HFFc6 (cell line): ENCODE results near the gene UBLCP1. TPM values are rescaled to one million over a fixed set of nuclear protein-coding genes. Genes with fewer than 3 reads are reported as not detected.

ENCODE experiments used
- DNase-seq: peaks from one replicate; pipeline ENCODE4 v3.0.0-alpha.2; 2018
- H3K27ac Mint-ChIP-seq: 2 replicates; pipeline ENCODE4 v1.8.0; 2020; ENCODE audit warnings: mild to moderate bottlenecking, mixed read lengths
- H3K27me3 Mint-ChIP-seq: 2 replicates; pipeline ENCODE4 v1.8.0; 2021; ENCODE audit warnings: mild to moderate bottlenecking, moderate library complexity, mixed read lengths; ENCODE audit not compliant: insufficient read depth
- H3K36me3 Mint-ChIP-seq: 2 replicates; pipeline ENCODE4 v1.8.0; 2021; ENCODE audit warnings: low read depth, mixed read lengths
- H3K4me1 Mint-ChIP-seq: 2 replicates; pipeline ENCODE4 v1.8.0; 2020; ENCODE audit warnings: low read depth, mixed read lengths
- H3K4me3 Mint-ChIP-seq: 2 replicates; pipeline ENCODE4 v1.8.0; 2020; ENCODE audit warnings: mild to moderate bottlenecking, moderate library complexity, mixed read lengths
- H3K9me3 Mint-ChIP-seq: 2 replicates; pipeline ENCODE4 v1.8.0; 2020; ENCODE audit warnings: mild to moderate bottlenecking, mixed read lengths
- CTCF ChIP-seq: fragments of 200-600 bp; sonication (generic); IDR thresholded peaks from 2 replicates; pipeline ENCODE4 v1.5.0; 2021; ENCODE audit warnings: antibody characterized with exemption, mild to moderate bottlenecking
- total RNA-seq, 6 experiments: library from RNA; stranded (reverse); fragmentation: NEBNext Ultra II Directional; extraction: Animal tissue kit (Norgen Biotek cat#: 25700); gene quantifications; 2 replicates in 1 of 6; 3 replicates in 5 of 6; pipeline ENCODE4 v1.2.3, GENCODE V29; 2021

Gene UBLCP1
- total RNA-seq, 6 experiments from 2014 or later, result 30.6 to 37.6 (median 35.0) TPM

GRCh38 chr5:159269723-159270122 is 6.6 kb downstream of the UBLCP1 start:
- no peaks in the 10 kb centered on the region for H3K9me3 Mint-ChIP-seq
- H3K27me3 Mint-ChIP-seq, result no peaks in the 10 kb centered on the region
- TF ChIP-seq CTCF, result no peak
- H3K27ac Mint-ChIP-seq, result no peak overlapping the region
- no peak overlapping the region for H3K4me3 Mint-ChIP-seq
- no peaks in the 10 kb centered on the region; the same call in 1 of the 2 replicates for H3K4me1 Mint-ChIP-seq
- peaks cover 21% of the 10 kb centered on the region; the same call in 1 of the 2 replicates for H3K36me3 Mint-ChIP-seq
- DNase-seq, result no peak

- peaks cover 16% of the 10 kb centered on the region; the same call in 1 of the 2 replicates for H3K36me3 Mint-ChIP-seq
- no peak overlapping the region for H3K4me3 Mint-ChIP-seq
- H3K27me3 Mint-ChIP-seq, result no peaks in the 10 kb centered on the region
- TF ChIP-seq CTCF, result no peak
- H3K9me3 Mint-ChIP-seq, result no peaks in the 10 kb centered on the region
- DNase-seq, result no peak
- no peaks in the 10 kb centered on the region for H3K4me1 Mint-ChIP-seq
- H3K27ac Mint-ChIP-seq, result no peak overlapping the region
These were observed 10.8 kb downstream of the UBLCP1 start for GRCh38 chr5:159273923-159274322.

- H3K9me3 Mint-ChIP-seq, result no peaks in the 10 kb centered on the region
- TF ChIP-seq CTCF, result no peak
- H3K4me1 Mint-ChIP-seq, result no peaks in the 10 kb centered on the region
- DNase-seq, result no peak
- no peak overlapping the region for H3K27ac Mint-ChIP-seq
- peaks cover 16% of the 10 kb centered on the region for H3K36me3 Mint-ChIP-seq
- H3K27me3 Mint-ChIP-seq, result no peaks in the 10 kb centered on the region
- no peak overlapping the region for H3K4me3 Mint-ChIP-seq
These were observed 11.6 kb downstream of the UBLCP1 start for GRCh38 chr5:159274676-159275075.

- Mint-ChIP-seq H3K27me3 (no peaks in the 10 kb centered on the region; the same call in 1 of the 2 replicates), H3K4me3 (no peak overlapping the region), H3K9me3 (no peaks in the 10 kb centered on the region), H3K4me1 (peaks cover 19% of the 10 kb centered on the region), H3K36me3 (no peaks in the 10 kb centered on the region), H3K27ac (no peak overlapping the region)
- TF ChIP-seq CTCF, result peak; percentile 71
- DNase-seq, result peak; percentile 20
These were observed 23.4 kb downstream of the UBLCP1 start for GRCh38 chr5:159286420-159287035.

- TF ChIP-seq CTCF, result no peak
- H3K4me1 Mint-ChIP-seq, result peaks cover 19% of the 10 kb centered on the region
- H3K36me3 Mint-ChIP-seq, result no peaks in the 10 kb centered on the region
- H3K27me3 Mint-ChIP-seq, result no peaks in the 10 kb centered on the region; the same call in 1 of the 2 replicates
- no peak for DNase-seq
- H3K4me3 Mint-ChIP-seq, result no peak overlapping the region
- no peak overlapping the region for H3K27ac Mint-ChIP-seq
- H3K9me3 Mint-ChIP-seq, result no peaks in the 10 kb centered on the region
These were observed 27.7 kb downstream of the UBLCP1 start for GRCh38 chr5:159290741-159291140.
